HepG2 (cell line): ENCODE measurements around the gene ABTB2.

Experiments
- ESRRA ChIP-seq: sonication (generic); formaldehyde crosslinking; IDR thresholded peaks from 2 replicates; pipeline ENCODE4 v1.5.1; 2020; ENCODE audit warnings: mild to moderate bottlenecking, low read depth, missing genetic modification reagents
- FOXK2 ChIP-seq: fragments of 450-650 bp; IDR thresholded peaks from 2 replicates; pipeline ENCODE4 v1.6.1; 2016
- FOXP1 ChIP-seq, 2 experiments: fragments of 450-650 bp in 1 of 2; IDR thresholded peaks; 2 replicates each; pipeline ENCODE4 v1.6.1; 2017 to 2018; ENCODE audit warnings: antibody characterized with exemption in 1 of 2
- KAT8 ChIP-seq: IDR thresholded peaks from 2 replicates; pipeline ENCODE4 v1.6.1; 2016; ENCODE audit warnings: missing genetic modification reagents, missing compliant biosample characterization
- RBM39 ChIP-seq: fragments of 200-400 bp; formaldehyde crosslinking; IDR thresholded peaks from one replicate; pipeline ENCODE4 v1.6.1; 2018; ENCODE audit warnings: antibody characterized with exemption, mild to moderate bottlenecking, low read depth, low read length; ENCODE audit not compliant: poor library complexity, severe bottlenecking
- SMAD3 ChIP-seq: sonication (generic); formaldehyde crosslinking; IDR thresholded peaks from 2 replicates; pipeline ENCODE4 v1.4.0; 2020; ENCODE audit warnings: missing genetic modification reagents
- ZFAT ChIP-seq: sonication (generic); formaldehyde crosslinking; conservative IDR thresholded peaks from 2 replicates; pipeline ENCODE4 v1.8.1; 2023; ENCODE audit warnings: missing genetic modification reagents, inconsistent platforms
- ZNF124 ChIP-seq: sonication (generic); formaldehyde crosslinking; IDR thresholded peaks from 2 replicates; pipeline ENCODE4 v1.4.0; 2020; ENCODE audit warnings: missing genetic modification reagents
- ZNF644 ChIP-seq: IDR thresholded peaks from 2 replicates; pipeline ENCODE4 v1.6.1; 2016; ENCODE audit warnings: low read depth
- TF ChIP-seq, protein P1 (sequence below): sonication (generic); formaldehyde crosslinking; IDR thresholded peaks from 2 replicates; pipeline ENCODE4 v1.5.0; 2020; ENCODE audit warnings: mild to moderate bottlenecking, missing genetic modification reagents, moderate library complexity
- TF ChIP-seq, protein P2 (sequence below): sonication (generic); formaldehyde crosslinking; IDR thresholded peaks from 2 replicates; pipeline ENCODE4 v1.4.0; 2020; ENCODE audit warnings: low read depth, mild to moderate bottlenecking, missing genetic modification reagents
- TF ChIP-seq, protein P3 (sequence below): sonication (generic); formaldehyde crosslinking; IDR thresholded peaks from 2 replicates; pipeline ENCODE4 v1.5.1; 2020; ENCODE audit warnings: mild to moderate bottlenecking, missing genetic modification reagents, moderate library complexity

DNA sequence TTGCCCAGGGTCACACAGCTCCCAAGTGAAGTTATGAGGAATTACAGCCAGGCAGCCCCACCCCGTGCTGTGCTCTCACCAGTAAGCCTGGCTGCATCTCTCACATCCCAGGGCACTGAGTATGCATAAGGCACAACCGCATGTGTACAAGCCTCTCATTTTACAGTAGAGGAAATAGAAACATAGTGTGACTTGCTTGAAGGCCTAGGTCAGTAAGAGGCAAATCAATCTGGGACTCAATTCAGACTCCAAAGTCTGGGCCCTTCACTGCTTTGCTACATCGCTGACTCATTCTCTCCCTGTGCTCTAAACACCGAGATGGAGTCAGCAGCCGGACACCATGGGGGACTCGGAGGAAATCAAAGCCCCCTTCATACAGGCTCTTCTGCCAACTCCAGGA, 7.9 kb downstream of the ABTB2 start:
- TF ChIP-seq RBM39 (no peak), FOXP1 (IDR thresholded peaks at IDR 0.05) (no peak), FOXP1 (CRISPR knock-in tag; IDR thresholded peaks at IDR 0.05) (no peak), ZNF644 (CRISPR knock-in tag) (no peak), KAT8 (no peak), ESRRA (CRISPR knock-in tag) (no peak), SMAD3 (CRISPR knock-in tag) (no peak), ZFAT (no peak), FOXK2 (no peak), ZNF124 (CRISPR knock-in tag) (no peak)
- TF ChIP-seq, protein P1, sequence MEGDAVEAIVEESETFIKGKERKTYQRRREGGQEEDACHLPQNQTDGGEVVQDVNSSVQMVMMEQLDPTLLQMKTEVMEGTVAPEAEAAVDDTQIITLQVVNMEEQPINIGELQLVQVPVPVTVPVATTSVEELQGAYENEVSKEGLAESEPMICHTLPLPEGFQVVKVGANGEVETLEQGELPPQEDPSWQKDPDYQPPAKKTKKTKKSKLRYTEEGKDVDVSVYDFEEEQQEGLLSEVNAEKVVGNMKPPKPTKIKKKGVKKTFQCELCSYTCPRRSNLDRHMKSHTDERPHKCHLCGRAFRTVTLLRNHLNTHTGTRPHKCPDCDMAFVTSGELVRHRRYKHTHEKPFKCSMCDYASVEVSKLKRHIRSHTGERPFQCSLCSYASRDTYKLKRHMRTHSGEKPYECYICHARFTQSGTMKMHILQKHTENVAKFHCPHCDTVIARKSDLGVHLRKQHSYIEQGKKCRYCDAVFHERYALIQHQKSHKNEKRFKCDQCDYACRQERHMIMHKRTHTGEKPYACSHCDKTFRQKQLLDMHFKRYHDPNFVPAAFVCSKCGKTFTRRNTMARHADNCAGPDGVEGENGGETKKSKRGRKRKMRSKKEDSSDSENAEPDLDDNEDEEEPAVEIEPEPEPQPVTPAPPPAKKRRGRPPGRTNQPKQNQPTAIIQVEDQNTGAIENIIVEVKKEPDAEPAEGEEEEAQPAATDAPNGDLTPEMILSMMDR (CRISPR knock-in tag) = no peak
- TF ChIP-seq, protein P2, sequence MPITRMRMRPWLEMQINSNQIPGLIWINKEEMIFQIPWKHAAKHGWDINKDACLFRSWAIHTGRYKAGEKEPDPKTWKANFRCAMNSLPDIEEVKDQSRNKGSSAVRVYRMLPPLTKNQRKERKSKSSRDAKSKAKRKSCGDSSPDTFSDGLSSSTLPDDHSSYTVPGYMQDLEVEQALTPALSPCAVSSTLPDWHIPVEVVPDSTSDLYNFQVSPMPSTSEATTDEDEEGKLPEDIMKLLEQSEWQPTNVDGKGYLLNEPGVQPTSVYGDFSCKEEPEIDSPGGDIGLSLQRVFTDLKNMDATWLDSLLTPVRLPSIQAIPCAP (CRISPR knock-in tag) = no peak
- TF ChIP-seq, protein P3, sequence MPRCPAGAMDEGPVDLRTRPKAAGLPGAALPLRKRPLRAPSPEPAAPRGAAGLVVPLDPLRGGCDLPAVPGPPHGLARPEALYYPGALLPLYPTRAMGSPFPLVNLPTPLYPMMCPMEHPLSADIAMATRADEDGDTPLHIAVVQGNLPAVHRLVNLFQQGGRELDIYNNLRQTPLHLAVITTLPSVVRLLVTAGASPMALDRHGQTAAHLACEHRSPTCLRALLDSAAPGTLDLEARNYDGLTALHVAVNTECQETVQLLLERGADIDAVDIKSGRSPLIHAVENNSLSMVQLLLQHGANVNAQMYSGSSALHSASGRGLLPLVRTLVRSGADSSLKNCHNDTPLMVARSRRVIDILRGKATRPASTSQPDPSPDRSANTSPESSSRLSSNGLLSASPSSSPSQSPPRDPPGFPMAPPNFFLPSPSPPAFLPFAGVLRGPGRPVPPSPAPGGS = no peak
